GM13977 (cell line): ENCODE measurements around the gene HOXB13.

Experiments
- DNase-seq: peaks from one replicate; pipeline ENCODE4 v3.0.0; 2012; ENCODE audit warnings: low spot score
- CTCF ChIP-seq: IDR thresholded peaks from 2 replicates; pipeline ENCODE4 v1.5.1; 2012; ENCODE audit warnings: mild to moderate bottlenecking, control low read depth; ENCODE audit not compliant: insufficient read depth; ENCODE audit errors: extremely low read depth, missing control alignments
- in situ Hi-C: fragments of 300-500 bp; cut with MboI; formaldehyde crosslinking; loops from one replicate; pipeline ENCODE4 v1.12.0; 2022; ENCODE audit warnings: low sequenced_read_pairs, low pct_unique_long_range_greater_than_20kb, mixed read lengths, inconsistent platforms; ENCODE audit not compliant: unreplicated experiment

Gene HOXB13

GRCh38 chr17:48711128-48711527, 17.4 kb downstream of the HOXB13 start:
- TF ChIP-seq CTCF, result no peak
- DNase-seq, result no peak

GRCh38 chr17:48704361-48705248, 23.9 kb downstream of the HOXB13 start:
- TF ChIP-seq CTCF, result no peak
- DNase-seq, result no peak
- in situ Hi-C loops, result no loop called here

More at GRCh38 chr17:48711128-48711527, 17.4 kb downstream of the HOXB13 start:
- in situ Hi-C loops, result no loop called here

- TF ChIP-seq CTCF, result no peak
- in situ Hi-C loops, result no loop called here
Measured at GRCh38 chr17:48701864-48702532, 26.6 kb downstream of the HOXB13 start.

GRCh38 chr17:48693178-48693577, 35.4 kb downstream of the HOXB13 start:
- no peak for DNase-seq
- no peak for TF ChIP-seq CTCF
- in situ Hi-C loops, result loop anchor here (25.0 kb wide), 1 partner anchor 194 kb away; the partner anchor contains the start of gene ATP5MC1

More at GRCh38 chr17:48701864-48702532, 26.6 kb downstream of the HOXB13 start:
- no peak for DNase-seq

GRCh38 chr17:48692049-48692448, 36.5 kb downstream of the HOXB13 start:
- in situ Hi-C loops, result loop anchor here (25.0 kb wide), 1 partner anchor 195 kb away; the partner anchor contains the start of gene ATP5MC1
- no peak for DNase-seq
- TF ChIP-seq CTCF, result no peak

GRCh38 chr17:48690655-48691054, 37.9 kb downstream of the HOXB13 start:
- TF ChIP-seq CTCF, result no peak
- DNase-seq, result no peak
- in situ Hi-C loops, result loop anchor here (25.0 kb wide), 1 partner anchor 197 kb away; the partner anchor contains the start of gene ATP5MC1
